ENCODE measurements around the gene SCFD1.

DNA sequence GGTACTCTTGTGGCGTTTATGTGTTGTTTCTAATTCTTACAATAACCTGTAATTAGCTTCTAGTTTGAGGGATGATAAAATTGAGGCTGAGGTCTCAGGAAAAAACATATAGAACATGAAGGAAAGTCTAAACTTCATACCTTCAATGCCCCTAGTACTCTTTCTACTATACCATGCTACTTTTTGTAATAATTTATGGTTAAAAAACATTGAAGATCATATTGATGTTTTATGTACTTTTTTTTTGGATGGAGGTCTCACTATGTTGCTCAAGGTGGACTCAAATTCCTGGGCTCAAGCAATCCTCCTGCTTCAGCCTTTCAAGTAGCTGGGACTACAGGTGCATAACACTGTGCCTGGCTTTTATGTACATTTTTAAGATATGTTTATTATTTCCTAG lies 49.3 kb upstream of the SCFD1 start:
- TF ChIP-seq CTCF (IDR thresholded peaks at IDR 0.05 in 8 of 11, conservative IDR thresholded peaks at IDR 0.05 in 3 of 11) (no peak), POLR2A (IDR thresholded peaks at IDR 0.05) (no peak)

All from spleen (tissue), 7 donors.